ENCODE results near the gene C6orf118. TPM values are rescaled to one million over a fixed set of nuclear protein-coding genes. Genes with fewer than 3 reads are reported as not detected.

The C6orf118 gene
- total and polyA plus RNA-seq, 2 experiments from 2014 or later: not detected

- no peak overlapping the region for H3K27ac ChIP-seq
- no peaks in the 10 kb centered on the region for H3K27me3 ChIP-seq
- H3K79me2 ChIP-seq: no peaks in the 10 kb centered on the region
- TF ChIP-seq CTCF (IDR thresholded peaks at IDR 0.05; ENCODE audit: poor library complexity) (no peak), EZH2 (IDR thresholded peaks at IDR 0.05; ENCODE audit: borderline replicate concordance) (no peak), EZH2phosphoT487 (IDR thresholded peaks at IDR 0.05; ENCODE audit: low read depth, severe bottlenecking, unreplicated experiment) (no peak)
- no peaks in the 10 kb centered on the region for H3K9me2 ChIP-seq (replicated peaks; ENCODE audit: insufficient read depth)
- no peak overlapping the region for H3K4me3 ChIP-seq
- no peaks in the 10 kb centered on the region for H3K4me1 ChIP-seq (ENCODE audit: insufficient read depth)
- no peaks in the 10 kb centered on the region for H3K9me3 ChIP-seq (ENCODE audit: low read depth)
- no peak overlapping the region for H2AFZ ChIP-seq
- no peaks in the 10 kb centered on the region for H4K20me1 ChIP-seq (ENCODE audit: insufficient read depth, poor library complexity, severe bottlenecking)
- no peak overlapping the region for H3K4me2 ChIP-seq
- H3K36me3 ChIP-seq (replicated peaks; ENCODE audit: insufficient read depth, low read depth): no peaks in the 10 kb centered on the region
- DNase-seq (ENCODE audit: low spot score): no peak
- WGBS (ENCODE audit: low lambda C conversion rate, missing lambda C conversion rate): 84% methylated on average over 3 of the region's 3 CpGs
These were observed 34.8 kb downstream of the C6orf118 start for GRCh38 chr6:165274611-165275010.

- Histone ChIP-seq H3K9me3 (ENCODE audit: low read depth) (no peaks in the 10 kb centered on the region), H2AFZ (no peak overlapping the region), H4K20me1 (ENCODE audit: insufficient read depth, poor library complexity, severe bottlenecking) (no peaks in the 10 kb centered on the region), H3K4me1 (ENCODE audit: insufficient read depth) (no peaks in the 10 kb centered on the region), H3K4me3 (no peak overlapping the region), H3K9me2 (replicated peaks; ENCODE audit: insufficient read depth) (no peaks in the 10 kb centered on the region), H3K4me2 (no peak overlapping the region), H3K36me3 (replicated peaks; ENCODE audit: insufficient read depth, low read depth) (no peaks in the 10 kb centered on the region), H3K27ac (no peak overlapping the region), H3K27me3 (no peaks in the 10 kb centered on the region), H3K79me2 (no peaks in the 10 kb centered on the region)
- WGBS (ENCODE audit: low lambda C conversion rate, missing lambda C conversion rate): 77% methylated on average over 6 of the region's 6 CpGs
- DNase-seq (ENCODE audit: low spot score): no peak
- TF ChIP-seq EZH2 (IDR thresholded peaks at IDR 0.05; ENCODE audit: borderline replicate concordance) (no peak), CTCF (IDR thresholded peaks at IDR 0.05; ENCODE audit: poor library complexity) (no peak), EZH2phosphoT487 (IDR thresholded peaks at IDR 0.05; ENCODE audit: low read depth, severe bottlenecking, unreplicated experiment) (no peak)
These were observed 36.8 kb downstream of the C6orf118 start for GRCh38 chr6:165272585-165272984.

- no peaks in the 10 kb centered on the region for H3K36me3 ChIP-seq (replicated peaks; ENCODE audit: insufficient read depth, low read depth)
- H3K9me2 ChIP-seq (replicated peaks; ENCODE audit: insufficient read depth): no peaks in the 10 kb centered on the region
- H4K20me1 ChIP-seq (ENCODE audit: insufficient read depth, poor library complexity, severe bottlenecking): no peaks in the 10 kb centered on the region
- no peak overlapping the region for H3K4me2 ChIP-seq
- TF ChIP-seq CTCF (IDR thresholded peaks at IDR 0.05; ENCODE audit: poor library complexity): no peak
- no peak for TF ChIP-seq EZH2phosphoT487 (IDR thresholded peaks at IDR 0.05; ENCODE audit: low read depth, severe bottlenecking, unreplicated experiment)
- no peak for TF ChIP-seq EZH2 (IDR thresholded peaks at IDR 0.05; ENCODE audit: borderline replicate concordance)
- no peak overlapping the region for H3K27ac ChIP-seq
- WGBS (ENCODE audit: low lambda C conversion rate, missing lambda C conversion rate): 69% methylated on average over 7 of the region's 7 CpGs
- no peak overlapping the region for H2AFZ ChIP-seq
- no peak for DNase-seq (ENCODE audit: low spot score)
- H3K4me3 ChIP-seq: no peak overlapping the region
- H3K4me1 ChIP-seq (ENCODE audit: insufficient read depth): no peaks in the 10 kb centered on the region
- no peaks in the 10 kb centered on the region for H3K79me2 ChIP-seq
- H3K9me3 ChIP-seq (ENCODE audit: low read depth): no peaks in the 10 kb centered on the region
- H3K27me3 ChIP-seq: no peaks in the 10 kb centered on the region
These were observed 40.4 kb downstream of the C6orf118 start for GRCh38 chr6:165268987-165269386.

GRCh38 chr6:165266621-165267020, 42.8 kb downstream of the C6orf118 start:
- H4K20me1 ChIP-seq (ENCODE audit: insufficient read depth, poor library complexity, severe bottlenecking): no peaks in the 10 kb centered on the region
- TF ChIP-seq CTCF (IDR thresholded peaks at IDR 0.05; ENCODE audit: poor library complexity): no peak
- TF ChIP-seq EZH2phosphoT487 (IDR thresholded peaks at IDR 0.05; ENCODE audit: low read depth, severe bottlenecking, unreplicated experiment): no peak
- no peak for TF ChIP-seq EZH2 (IDR thresholded peaks at IDR 0.05; ENCODE audit: borderline replicate concordance)
- H3K79me2 ChIP-seq: no peaks in the 10 kb centered on the region
- DNase-seq (ENCODE audit: low spot score): no peak
- H3K9me2 ChIP-seq (replicated peaks; ENCODE audit: insufficient read depth): no peaks in the 10 kb centered on the region
- no peak overlapping the region for H3K4me2 ChIP-seq
- no peaks in the 10 kb centered on the region for H3K4me1 ChIP-seq (ENCODE audit: insufficient read depth)
- H3K27ac ChIP-seq: no peak overlapping the region
- no peak overlapping the region for H2AFZ ChIP-seq
- H3K9me3 ChIP-seq (ENCODE audit: low read depth): no peaks in the 10 kb centered on the region
- no peaks in the 10 kb centered on the region for H3K27me3 ChIP-seq
- WGBS (ENCODE audit: low lambda C conversion rate, missing lambda C conversion rate): 76% methylated on average over 1 of the region's 1 CpG
- no peaks in the 10 kb centered on the region for H3K36me3 ChIP-seq (replicated peaks; ENCODE audit: insufficient read depth, low read depth)
- H3K4me3 ChIP-seq: no peak overlapping the region

All from hepatocyte (in vitro differentiated cells).